Raji (cell line): Measurements from ENCODE around the gene SLC26A11.

Source experiments
- POLR2A ChIP-seq: IDR thresholded peaks from 2 replicates; pipeline ENCODE4 v1.6.1; 2011; ENCODE audit warnings: low read depth, low read length, control low read depth; ENCODE audit not compliant: insufficient read depth

SLC26A11 gene

GRCh38 chr17:80189611-80190010 is 30.6 kb upstream of the SLC26A11 start:
- TF ChIP-seq POLR2A, result no peak

GRCh38 chr17:80190716-80191115 is 29.5 kb upstream of the SLC26A11 start:
- no peak for TF ChIP-seq POLR2A

- TF ChIP-seq POLR2A, result no peak
These were observed 29.0 kb upstream of the SLC26A11 start for GRCh38 chr17:80191192-80191591.

- no peak for TF ChIP-seq POLR2A
These were observed 28.2 kb upstream of the SLC26A11 start for GRCh38 chr17:80191865-80192661.

GRCh38 chr17:80195141-80195540 is 25.1 kb upstream of the SLC26A11 start:
- no peak for TF ChIP-seq POLR2A

- no peak for TF ChIP-seq POLR2A
These were observed 24.3 kb upstream of the SLC26A11 start for GRCh38 chr17:80195671-80196529.

GRCh38 chr17:80196652-80197051 is 23.6 kb upstream of the SLC26A11 start:
- no peak for TF ChIP-seq POLR2A

GRCh38 chr17:80198144-80198661 is 22.0 kb upstream of the SLC26A11 start:
- TF ChIP-seq POLR2A, result no peak

GRCh38 chr17:80201446-80201845 is 18.8 kb upstream of the SLC26A11 start:
- no peak for TF ChIP-seq POLR2A

- TF ChIP-seq POLR2A, result no peak
These were observed 18.0 kb upstream of the SLC26A11 start for GRCh38 chr17:80202197-80202596.

GRCh38 chr17:80203471-80203963 is 16.7 kb upstream of the SLC26A11 start:
- no peak for TF ChIP-seq POLR2A

GRCh38 chr17:80204626-80205468 is 15.4 kb upstream of the SLC26A11 start:
- TF ChIP-seq POLR2A, result no peak

GRCh38 chr17:80205811-80206210 is 14.4 kb upstream of the SLC26A11 start:
- TF ChIP-seq POLR2A, result no peak

GRCh38 chr17:80208050-80208449 is 12.2 kb upstream of the SLC26A11 start:
- no peak for TF ChIP-seq POLR2A

- no peak for TF ChIP-seq POLR2A
These were observed 10.5 kb upstream of the SLC26A11 start for GRCh38 chr17:80209765-80210164.
